Measurements from ENCODE around the gene RAMACL. TPM values are rescaled to one million over a fixed set of nuclear protein-coding genes. Genes with fewer than 3 reads are reported as not detected.

Gene RAMACL
- total and polyA plus RNA-seq, 2 of the 4 experiments (the other 2 are of a cell fraction), result 0.46 to 0.90 TPM

DNA sequence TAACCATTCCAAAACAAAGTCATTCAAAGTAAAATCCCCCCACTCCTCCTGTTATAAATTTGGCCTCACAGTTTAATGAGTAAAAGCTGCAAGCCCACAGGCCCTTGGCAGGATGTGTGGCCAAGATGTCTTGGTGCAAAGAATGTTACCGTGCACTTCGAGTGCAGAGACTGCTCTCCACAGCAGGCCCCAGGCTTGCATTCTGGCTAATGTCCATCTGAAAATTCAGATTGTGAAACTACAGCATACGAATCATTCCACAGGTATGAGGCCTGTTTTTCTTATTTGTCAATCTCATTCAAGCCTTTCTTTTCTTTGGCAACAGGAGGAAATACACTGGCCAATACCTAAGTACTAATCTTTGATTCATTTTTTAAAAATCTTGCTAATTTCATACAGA, 33.4 kb upstream of the RAMACL start:
- Histone ChIP-seq H2BK120ac (ENCODE audit: low read depth, low read length) (peak overlapping the region; percentile 81; the same call in 1 of the 2 replicates), H2BK5ac (ENCODE audit: low read depth, low read length, poor library complexity, severe bottlenecking) (peak overlapping the region; percentile 90), H3K56ac (ENCODE audit: extremely low read depth, insufficient read depth, low read length) (peak overlapping the region; percentile 86; the same call in 1 of the 2 replicates), H3K79me1 (ENCODE audit: low read depth in 1 of 2, low read length in 2 of 2) (peaks cover 51 to 74% of the 10 kb centered on the region in 2 experiments), H3K14ac (replicated peaks; ENCODE audit: low read depth, low read length) (no peak overlapping the region), H3K4me3 (ENCODE audit: insufficient read depth, low read depth, low read length) (no peak overlapping the region), H3K18ac (ENCODE audit: low read depth, low read length) (no peak overlapping the region), H3K23ac (ENCODE audit: low read depth, low read length) (no peak overlapping the region), H4K5ac (ENCODE audit: low read depth, low read length) (no peak overlapping the region), H3K4me1 (ENCODE audit: control insufficient read depth, insufficient read depth, low read length) (peaks cover 39% of the 10 kb centered on the region), H3K9me3 (ENCODE audit: control insufficient read depth, insufficient read depth, low read length) (no peaks in the 10 kb centered on the region), H4K8ac (ENCODE audit: low read depth in 2 of 2, low read length in 2 of 2) (0 out of 4 replicates have a peak overlapping the region, but pooled peaks have one; percentile 10 to 32), H4K91ac (ENCODE audit: insufficient read depth, low read depth, low read length) (no peak overlapping the region), H2BK20ac (ENCODE audit: low read depth, low read length) (peak overlapping the region; percentile 83; the same call in 1 of the 2 replicates), H2AFZ (replicated peaks; ENCODE audit: low read length, poor library complexity) (no peak overlapping the region), H3K36me3 (ENCODE audit: control insufficient read depth, insufficient read depth, low read length) (peaks cover 15% of the 10 kb centered on the region), H3K9ac (ENCODE audit: low read depth, low read length) (peak overlapping the region; percentile 58; the same call in 1 of the 2 replicates), H4K20me1 (ENCODE audit: insufficient read depth, low read length) (peaks cover 12% of the 10 kb centered on the region; the same call in 1 of the 2 replicates), H3K4me2 (ENCODE audit: low read depth, low read length) (no peak overlapping the region; the same call in 1 of the 2 replicates), H3K27me3 (ENCODE audit: control insufficient read depth, insufficient read depth, low read length) (no peaks in the 10 kb centered on the region), H2AK9ac (replicated peaks; ENCODE audit: low read depth, low read length, poor library complexity) (no peak overlapping the region), H3K9me1 (ENCODE audit: insufficient read depth, low read length) (peaks cover 41% of the 10 kb centered on the region), H2BK15ac (ENCODE audit: low read depth, low read length) (no peak overlapping the region), H3K27ac (ENCODE audit: insufficient read depth, low read length) (peak overlapping the region; percentile 92; the same call in 1 of the 2 replicates), H3K4ac (ENCODE audit: low read depth, low read length) (no peak overlapping the region; the same call in 1 of the 2 replicates), H2AK5ac (ENCODE audit: low read depth, low read length) (no peak overlapping the region)
- ChIA-PET POLR2A (ENCODE audit: unreplicated experiment) (no interaction called here), CTCF (interaction anchor here (1.8 kb wide), 1 partner anchor 24 kb away, joined by 4 read pairs; no protein-coding TSS in a partner anchor)
- DNase-seq (peak; percentile 98), ATAC-seq (ENCODE audit: low read depth) (peak; percentile 78)
- dilution Hi-C loops (cut with HindIII; ENCODE audit: low sequenced_read_pairs, unreplicated experiment), result no loop called here
- intact Hi-C loops (cut with micrococcal nuclease), result loop anchor here (2.0 kb wide), 1 partner anchor 47 kb away; no protein-coding TSS in a partner anchor
- BruUV-seq (replicated peaks), result no TSS peak
- in situ Hi-C loops (cut with MboI; ENCODE audit: low sequenced_read_pairs), result no loop called here
- 0% methylated on average over 2 of the region's 3 CpGs; no CpG with 5 or more reads in 1 of the 2 experiments for WGBS, 2 experiments (ENCODE audit: extremely low coverage in 2 of 2, insufficient read length in 1 of 2)
- TF ChIP-seq MXI1 (IDR thresholded peaks at IDR 0.05; ENCODE audit: borderline replicate concordance, low read depth, low read length) (no peak), SMC3 (IDR thresholded peaks at IDR 0.05; ENCODE audit: low read depth, low read length) (no peak), FOS (IDR thresholded peaks at IDR 0.05; ENCODE audit: low read depth, low read length) (peak; percentile 43; the same call in 1 of the 2 replicates), POLR2A (IDR thresholded peaks at IDR 0.05; ENCODE audit: low read depth, low read length) (no peak), ELK1 (IDR thresholded peaks at IDR 0.05; ENCODE audit: borderline replicate concordance, low read depth, low read length) (no peak), RCOR1 (IDR thresholded peaks at IDR 0.05; ENCODE audit: insufficient replicate concordance, low read length) (no peak), CEBPB (IDR thresholded peaks at IDR 0.05; ENCODE audit: low read depth, low read length) (peak; percentile 98), MAZ (IDR thresholded peaks at IDR 0.05; ENCODE audit: borderline replicate concordance, low read depth, low read length) (peak; percentile 54; the same call in 1 of the 2 replicates), RFX5 (IDR thresholded peaks at IDR 0.05; ENCODE audit: low read depth, low read length) (no peak), MAFK (IDR thresholded peaks at IDR 0.05; ENCODE audit: low read depth, low read length) (no peak), USF2 (IDR thresholded peaks at IDR 0.05; ENCODE audit: low read depth, low read length) (no peak), NFE2L2 (IDR thresholded peaks at IDR 0.05; ENCODE audit: low read depth, low read length) (no peak), CTCF (conservative IDR thresholded peaks at IDR 0.05; ENCODE audit: low read depth, low read length) (no peak), CHD1 (IDR thresholded peaks at IDR 0.05; ENCODE audit: low read depth, low read length) (no peak), RAD21 (IDR thresholded peaks at IDR 0.05; ENCODE audit: low read length) (peak; percentile 27; the same call in 1 of the 2 replicates)

Measured in IMR-90 (cell line).